ENCODE results near the gene GLRA2.
"Not testable (repeated sequence)": the region's sequence is repeated elsewhere in the genome, so short reads cannot be mapped to it uniquely, and the experiment has no call there.

Gene GLRA2

GRCh38 chrX:14584548-14584947 is 55.2 kb downstream of the GLRA2 start:
- no peak for TF ChIP-seq PAX5 (IDR thresholded peaks at IDR 0.05; ENCODE audit: insufficient read depth, low read length, severe bottlenecking)
- no peak for TF ChIP-seq POU2F2 (IDR thresholded peaks at IDR 0.05; ENCODE audit: low read depth, low read length)
- TF ChIP-seq TAF1 (IDR thresholded peaks at IDR 0.05; ENCODE audit: low read depth, low read length) = no peak
- TF ChIP-seq POLR2AphosphoS5 (IDR thresholded peaks at IDR 0.05; ENCODE audit: low read depth, low read length) = no peak
- TF ChIP-seq POLR2A (IDR thresholded peaks at IDR 0.05; ENCODE audit: low read depth, low read length) = no peak
- TF ChIP-seq SPI1 (IDR thresholded peaks at IDR 0.05; ENCODE audit: low read depth, low read length) = no peak
- FAIRE-seq = no peak

GRCh38 chrX:14590216-14590615 is 60.9 kb downstream of the GLRA2 start:
- no peak for DNase-seq (ENCODE audit: insufficient read length, low spot score)
- FAIRE-seq = no peak
- TF ChIP-seq TAF1 (IDR thresholded peaks at IDR 0.05; ENCODE audit: low read depth, low read length) (no peak), SPI1 (IDR thresholded peaks at IDR 0.05; ENCODE audit: low read depth, low read length) (no peak), POLR2AphosphoS5 (IDR thresholded peaks at IDR 0.05; ENCODE audit: low read depth, low read length) (no peak), POU2F2 (IDR thresholded peaks at IDR 0.05; ENCODE audit: low read depth, low read length) (no peak), POLR2A (IDR thresholded peaks at IDR 0.05; ENCODE audit: low read depth, low read length) (no peak), PAX5 (IDR thresholded peaks at IDR 0.05; ENCODE audit: insufficient read depth, low read length, severe bottlenecking) (no peak)

More at GRCh38 chrX:14584548-14584947, 55.2 kb downstream of the GLRA2 start:
- DNase-seq (ENCODE audit: insufficient read length, low spot score) = no peak

DNA sequence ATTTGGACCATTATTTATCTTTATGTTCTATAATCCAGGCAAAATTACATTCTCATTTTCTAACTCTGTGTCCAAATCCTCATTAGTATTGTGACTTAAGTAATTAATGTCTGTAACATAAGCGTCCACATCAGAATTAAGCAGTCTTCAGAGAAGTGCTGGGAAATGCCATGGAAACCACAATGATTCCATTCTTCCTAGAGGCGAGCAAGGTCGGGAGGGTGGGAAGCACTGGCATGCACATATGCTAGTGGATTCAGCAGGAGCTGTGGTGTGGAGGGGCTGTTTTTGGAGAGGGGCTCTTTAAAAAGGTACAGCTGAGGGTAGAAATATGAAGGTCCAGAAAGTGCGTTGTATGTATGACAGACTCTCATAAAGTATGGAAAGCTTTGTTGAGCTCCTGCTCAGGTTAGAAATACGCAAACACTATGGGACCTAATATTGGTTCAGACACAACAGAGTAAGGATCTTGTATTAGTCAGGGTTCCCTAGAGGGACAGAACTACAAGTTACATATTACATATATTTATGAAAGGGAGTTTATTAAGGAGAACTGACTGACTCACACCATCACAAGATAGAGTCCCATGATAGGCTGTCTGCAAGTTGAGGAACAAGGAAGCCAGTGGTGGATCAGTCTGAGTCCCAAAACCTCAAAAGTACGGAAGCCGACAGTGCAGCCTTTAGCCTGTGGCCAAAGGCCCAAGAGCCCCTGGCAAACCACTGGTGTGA is 61.5 kb downstream of the GLRA2 start:
- TF ChIP-seq POLR2A (IDR thresholded peaks at IDR 0.05; ENCODE audit: low read depth, low read length) = no peak
- no peak for TF ChIP-seq TAF1 (IDR thresholded peaks at IDR 0.05; ENCODE audit: low read depth, low read length)
- no peak for TF ChIP-seq POU2F2 (IDR thresholded peaks at IDR 0.05; ENCODE audit: low read depth, low read length)
- no peak for TF ChIP-seq PAX5 (IDR thresholded peaks at IDR 0.05; ENCODE audit: insufficient read depth, low read length, severe bottlenecking)
- TF ChIP-seq POLR2AphosphoS5 (IDR thresholded peaks at IDR 0.05; ENCODE audit: low read depth, low read length) = no peak
- no peak for TF ChIP-seq SPI1 (IDR thresholded peaks at IDR 0.05; ENCODE audit: low read depth, low read length)
- FAIRE-seq (no peak), DNase-seq (ENCODE audit: insufficient read length, low spot score) (no peak)

DNA sequence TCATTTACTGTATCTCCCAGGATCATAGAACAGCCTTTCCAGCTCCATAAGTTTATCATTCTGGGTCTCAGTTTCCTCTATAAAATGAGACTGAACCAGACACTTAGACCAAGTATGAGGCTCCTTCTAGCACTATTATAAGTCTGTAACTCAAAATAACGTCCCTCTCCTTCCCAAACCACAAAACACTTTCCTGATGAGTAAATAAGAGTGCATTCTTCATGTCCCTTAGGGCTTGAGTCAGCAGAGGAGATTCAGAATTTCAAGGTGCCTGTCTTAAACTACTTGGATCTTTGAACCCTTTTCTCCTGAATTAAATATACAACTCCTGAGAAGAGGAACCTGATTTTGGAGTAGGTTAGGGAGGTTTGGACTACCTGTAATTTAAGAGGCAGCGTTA is 62.6 kb downstream of the GLRA2 start:
- DNase-seq (ENCODE audit: insufficient read length, low spot score) = no peak

DNA sequence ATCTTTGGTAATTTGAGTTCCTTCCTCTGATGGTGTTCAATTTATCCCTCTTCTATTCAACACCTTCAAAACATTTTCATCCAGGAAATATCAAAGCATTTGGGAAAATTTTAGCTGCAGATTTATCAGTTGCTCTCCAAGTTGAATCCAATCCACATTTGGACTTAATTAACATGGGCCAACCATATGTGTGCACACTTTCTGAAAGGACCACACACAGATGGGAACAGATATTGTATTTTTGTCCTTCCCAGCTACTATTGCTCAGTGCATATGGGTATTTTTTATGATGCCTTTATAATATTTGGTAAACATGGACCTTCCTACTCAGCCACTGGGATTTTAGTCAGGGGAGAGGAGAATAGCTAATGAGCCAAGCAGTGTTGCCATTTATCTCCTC is 65.2 kb downstream of the GLRA2 start:
- no peak for TF ChIP-seq POU2F2 (IDR thresholded peaks at IDR 0.05; ENCODE audit: low read depth, low read length)
- no peak for TF ChIP-seq PAX5 (IDR thresholded peaks at IDR 0.05; ENCODE audit: insufficient read depth, low read length, severe bottlenecking)
- no peak for FAIRE-seq

More for the DNA sequence above, 62.6 kb downstream of the GLRA2 start:
- TF ChIP-seq PAX5 (IDR thresholded peaks at IDR 0.05; ENCODE audit: insufficient read depth, low read length, severe bottlenecking) = no peak
- no peak for FAIRE-seq

GRCh38 chrX:14598330-14598729 is 69.0 kb downstream of the GLRA2 start:
- no peak for DNase-seq (ENCODE audit: insufficient read length, low spot score)
- FAIRE-seq = no peak
- TF ChIP-seq POLR2A (IDR thresholded peaks at IDR 0.05; ENCODE audit: low read depth, low read length) (no peak), TAF1 (IDR thresholded peaks at IDR 0.05; ENCODE audit: low read depth, low read length) (no peak), POU2F2 (IDR thresholded peaks at IDR 0.05; ENCODE audit: low read depth, low read length) (no peak), PAX5 (IDR thresholded peaks at IDR 0.05; ENCODE audit: insufficient read depth, low read length, severe bottlenecking) (no peak), POLR2AphosphoS5 (IDR thresholded peaks at IDR 0.05; ENCODE audit: low read depth, low read length) (no peak), SPI1 (IDR thresholded peaks at IDR 0.05; ENCODE audit: low read depth, low read length) (no peak)

More for the DNA sequence above, 65.2 kb downstream of the GLRA2 start:
- no peak for DNase-seq (ENCODE audit: insufficient read length, low spot score)

GRCh38 chrX:14607446-14607985 is 78.2 kb downstream of the GLRA2 start:
- FAIRE-seq (no peak), DNase-seq (ENCODE audit: insufficient read length, low spot score) (no peak)
- TF ChIP-seq POU2F2 (IDR thresholded peaks at IDR 0.05; ENCODE audit: low read depth, low read length) (no peak), SPI1 (IDR thresholded peaks at IDR 0.05; ENCODE audit: low read depth, low read length) (no peak), POLR2A (IDR thresholded peaks at IDR 0.05; ENCODE audit: low read depth, low read length) (no peak), POLR2AphosphoS5 (IDR thresholded peaks at IDR 0.05; ENCODE audit: low read depth, low read length) (no peak), PAX5 (IDR thresholded peaks at IDR 0.05; ENCODE audit: insufficient read depth, low read length, severe bottlenecking) (no peak), TAF1 (IDR thresholded peaks at IDR 0.05; ENCODE audit: low read depth, low read length) (no peak)

- not testable (repeated sequence) for FAIRE-seq
Measured at GRCh38 chrX:14612450-14612849, 83.1 kb downstream of the GLRA2 start.

DNA sequence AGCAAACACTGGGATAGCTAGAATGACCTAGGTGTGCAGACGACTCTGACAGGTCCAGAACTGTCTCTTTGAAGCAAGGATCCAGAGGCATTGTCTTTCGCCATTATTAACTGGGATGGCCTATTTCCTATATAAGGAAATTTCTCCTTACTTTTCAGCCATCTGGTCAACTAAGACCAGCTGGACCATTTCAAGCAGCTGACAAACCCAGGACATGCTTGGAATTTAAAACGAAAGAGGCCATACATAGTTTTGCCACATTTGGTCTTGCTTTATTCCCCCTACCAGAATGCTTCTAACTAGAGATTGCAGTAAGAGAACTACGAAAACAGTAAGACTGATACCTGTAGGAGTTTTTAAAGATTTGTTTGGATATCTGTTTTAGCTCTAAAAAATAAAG is 87.0 kb downstream of the GLRA2 start:
- TF ChIP-seq POLR2AphosphoS5 (IDR thresholded peaks at IDR 0.05; ENCODE audit: low read depth, low read length) = no peak
- no peak for TF ChIP-seq POLR2A (IDR thresholded peaks at IDR 0.05; ENCODE audit: low read depth, low read length)
- TF ChIP-seq SPI1 (IDR thresholded peaks at IDR 0.05; ENCODE audit: low read depth, low read length) = no peak
- no peak for DNase-seq (ENCODE audit: insufficient read length, low spot score)
- FAIRE-seq = no peak

More at GRCh38 chrX:14612450-14612849, 83.1 kb downstream of the GLRA2 start:
- not testable (repeated sequence) for DNase-seq (ENCODE audit: insufficient read length, low spot score)

GRCh38 chrX:14616836-14617235 is 87.5 kb downstream of the GLRA2 start:
- TF ChIP-seq SPI1 (IDR thresholded peaks at IDR 0.05; ENCODE audit: low read depth, low read length) (no peak), PAX5 (IDR thresholded peaks at IDR 0.05; ENCODE audit: insufficient read depth, low read length, severe bottlenecking) (no peak), POLR2AphosphoS5 (IDR thresholded peaks at IDR 0.05; ENCODE audit: low read depth, low read length) (no peak), TAF1 (IDR thresholded peaks at IDR 0.05; ENCODE audit: low read depth, low read length) (no peak), POU2F2 (IDR thresholded peaks at IDR 0.05; ENCODE audit: low read depth, low read length) (no peak), POLR2A (IDR thresholded peaks at IDR 0.05; ENCODE audit: low read depth, low read length) (no peak)
- no peak for DNase-seq (ENCODE audit: insufficient read length, low spot score)
- FAIRE-seq = no peak

All from GM12891 (cell line).